WTC11 (cell line): ENCODE measurements around the gene PPIL3. TPM values are rescaled to one million over a fixed set of nuclear protein-coding genes. Genes with fewer than 3 reads are reported as not detected.
A peak's percentile ranks its signal among the peaks of the same experiment; 100 is the strongest.

Source experiments
- ATAC-seq: fragments of 200-7000 bp; cut with Tn5 transposase; 2 replicates; pipeline ENCODE4 v1.10.0; 2021; ENCODE audit warnings: mild to moderate bottlenecking, moderate library complexity
- CTCF ChIA-PET: fragments of 300-600 bp; sonication (Branson Sonifier 250); formaldehyde crosslinking; loops from one replicate; lab custom pipeline; 2021; ENCODE audit warnings: antibody characterized with exemption; lab: Charles Lee
- POLR2A ChIA-PET: fragments of 350-600 bp; sonication (Branson Sonifier 250); formaldehyde crosslinking; loops from one replicate; lab custom pipeline; 2021; ENCODE audit warnings: antibody characterized with exemption; lab: Charles Lee
- DNase-seq: peaks from one replicate; pipeline ENCODE4 v3.0.0; 2021; ENCODE audit warnings: low spot score
- H3K27ac Mint-ChIP-seq: 2 replicates; pipeline ENCODE4 v1.8.0; 2021; ENCODE audit warnings: mixed read lengths
- H3K27me3 Mint-ChIP-seq: 2 replicates; pipeline ENCODE4 v1.8.0; 2021; ENCODE audit warnings: low read depth, mild to moderate bottlenecking, moderate library complexity, mixed read lengths
- H3K36me3 Mint-ChIP-seq: 2 replicates; pipeline ENCODE4 v1.8.0; 2021; ENCODE audit warnings: mixed read lengths
- H3K4me1 Mint-ChIP-seq: 2 replicates; pipeline ENCODE4 v1.8.0; 2022; ENCODE audit warnings: mixed read lengths
- H3K4me3 Mint-ChIP-seq: 2 replicates; pipeline ENCODE4 v1.8.0; 2021; ENCODE audit warnings: mild to moderate bottlenecking, moderate library complexity, mixed read lengths
- H3K9me3 Mint-ChIP-seq: 2 replicates; pipeline ENCODE4 v1.8.0; 2021; ENCODE audit warnings: mixed read lengths
- CBFB ChIP-seq: sonication (generic); formaldehyde crosslinking; IDR thresholded peaks from 2 replicates; pipeline ENCODE4 v1.8.1; 2022; ENCODE audit warnings: mild to moderate bottlenecking, low read depth, missing genetic modification reagents
- CREB1 ChIP-seq: sonication (generic); formaldehyde crosslinking; IDR thresholded peaks from 2 replicates; pipeline ENCODE4 v1.8.0; 2023; ENCODE audit warnings: mild to moderate bottlenecking, missing genetic modification reagents
- FOXP1 ChIP-seq: sonication (generic); formaldehyde crosslinking; IDR thresholded peaks from 2 replicates; pipeline ENCODE4 v1.8.0; 2022; ENCODE audit warnings: missing genetic modification reagents, mild to moderate bottlenecking, moderate library complexity, borderline replicate concordance
- IRF1 ChIP-seq: sonication (generic); formaldehyde crosslinking; IDR thresholded peaks from 2 replicates; pipeline ENCODE4 v1.8.0; 2023; ENCODE audit warnings: missing genetic modification reagents
- NFATC4 ChIP-seq: fragments of 250-450 bp; sonication (Bioruptor Pico); IDR thresholded peaks from 2 replicates; pipeline ENCODE4 v1.9.0; 2021; ENCODE audit warnings: mild to moderate bottlenecking
- NR2C2 ChIP-seq: sonication (generic); formaldehyde crosslinking; IDR thresholded peaks from 2 replicates; pipeline ENCODE4 v1.8.0; 2022; ENCODE audit warnings: mild to moderate bottlenecking, missing genetic modification reagents
- NR3C1 ChIP-seq: sonication (generic); formaldehyde crosslinking; conservative IDR thresholded peaks from 2 replicates; pipeline ENCODE4 v1.8.1; 2023; ENCODE audit warnings: low read depth, mild to moderate bottlenecking, missing genetic modification reagents
- PREB ChIP-seq: sonication (generic); formaldehyde crosslinking; IDR thresholded peaks from 2 replicates; pipeline ENCODE4 v1.8.1; 2022; ENCODE audit warnings: mild to moderate bottlenecking, missing genetic modification reagents, moderate library complexity, borderline replicate concordance
- SMAD3 ChIP-seq: sonication (generic); formaldehyde crosslinking; IDR thresholded peaks from 2 replicates; pipeline ENCODE4 v1.8.0; 2022; ENCODE audit warnings: missing genetic modification reagents, mild to moderate bottlenecking, borderline replicate concordance
- TCF7 ChIP-seq: sonication (generic); formaldehyde crosslinking; IDR thresholded peaks from 2 replicates; pipeline ENCODE4 v1.8.0; 2022; ENCODE audit warnings: mild to moderate bottlenecking, low read depth, missing genetic modification reagents, moderate library complexity
- TEAD4 ChIP-seq: sonication (generic); formaldehyde crosslinking; IDR thresholded peaks from 2 replicates; pipeline ENCODE4 v1.8.0; 2022; ENCODE audit warnings: mild to moderate bottlenecking, missing genetic modification reagents
- ZBTB43 ChIP-seq: sonication (generic); formaldehyde crosslinking; IDR thresholded peaks from 2 replicates; pipeline ENCODE4 v1.8.1; 2023; ENCODE audit warnings: mild to moderate bottlenecking, missing genetic modification reagents
- ZMAT4 ChIP-seq: fragments of 250-450 bp; sonication (Bioruptor Pico); IDR thresholded peaks from 2 replicates; pipeline ENCODE4 v1.9.0; 2021; ENCODE audit warnings: mild to moderate bottlenecking
- ZNF317 ChIP-seq: sonication (generic); formaldehyde crosslinking; IDR thresholded peaks from 2 replicates; pipeline ENCODE4 v1.8.1; 2023; ENCODE audit warnings: low read depth, mild to moderate bottlenecking, moderate library complexity, missing genetic modification reagents, borderline replicate concordance
- ZNF512 ChIP-seq: sonication (generic); formaldehyde crosslinking; IDR thresholded peaks from 2 replicates; pipeline ENCODE4 v1.8.1; 2022; ENCODE audit warnings: missing genetic modification reagents, borderline replicate concordance
- ZNF532 ChIP-seq: fragments of 250-450 bp; sonication (Bioruptor Pico); IDR thresholded peaks from 2 replicates; pipeline ENCODE4 v1.9.0; 2021; ENCODE audit warnings: mild to moderate bottlenecking, borderline replicate concordance
- ZSCAN18 ChIP-seq: fragments of 250-450 bp; sonication (Bioruptor Pico); IDR thresholded peaks from 2 replicates; pipeline ENCODE4 v2.1.2; 2022; ENCODE audit warnings: mild to moderate bottlenecking, moderate library complexity
- total RNA-seq: library from RNA; stranded (reverse); gene quantifications from 3 replicates; pipeline ENCODE4 v1.2.3, GENCODE V29; 2021

The PPIL3 gene
- total RNA-seq, 1 experiment from 2014 or later: 39.3 TPM

GRCh38 chr2:200850512-200851256 is 38.2 kb downstream of the PPIL3 start:
- no peak overlapping the region for H3K4me3 Mint-ChIP-seq
- no peaks in the 10 kb centered on the region for H3K4me1 Mint-ChIP-seq
- no peak for DNase-seq
- ChIA-PET CTCF (interaction anchor here (0.7 to 1.2 kb wide), 2 partner anchors 63 to 137 kb away, joined by 4 to 7 read pairs; no protein-coding TSS in a partner anchor), POLR2A (interaction anchor here (0.6 kb wide), 1 partner anchor 32 kb away, joined by 3 read pairs; no protein-coding TSS in a partner anchor)
- no peaks in the 10 kb centered on the region for H3K27me3 Mint-ChIP-seq
- no peaks in the 10 kb centered on the region for H3K9me3 Mint-ChIP-seq
- no peak for ATAC-seq
- H3K27ac Mint-ChIP-seq: peak overlapping the region; percentile 44
- peaks cover 42% of the 10 kb centered on the region for H3K36me3 Mint-ChIP-seq
- TF ChIP-seq ZNF532 (CRISPR knock-in tag) (no peak), NR2C2 (CRISPR knock-in tag) (no peak), TEAD4 (no peak), ZMAT4 (CRISPR knock-in tag) (no peak), FOXP1 (CRISPR knock-in tag) (no peak), NR3C1 (no peak), IRF1 (no peak), ZNF317 (CRISPR knock-in tag) (no peak), CBFB (CRISPR knock-in tag) (no peak), ZSCAN18 (CRISPR knock-in tag) (no peak)

- H3K4me1 Mint-ChIP-seq: no peaks in the 10 kb centered on the region
- POLR2A ChIA-PET: interaction anchor here (1.9 kb wide), 1 partner anchor 16 kb away, joined by 9 read pairs; the partner anchor contains the start of gene CLK1
- CTCF ChIA-PET: no interaction called here
- no peak for DNase-seq
- TF ChIP-seq TCF7 (CRISPR knock-in tag): no peak
- 0 out of 2 replicates have a peak, but pooled peaks have one; percentile 58 for TF ChIP-seq ZNF512 (CRISPR knock-in tag)
- TF ChIP-seq, all 79 proteins: peak for 1
- no peak for ATAC-seq
- no peaks in the 10 kb centered on the region for H3K9me3 Mint-ChIP-seq
- no peak overlapping the region for H3K4me3 Mint-ChIP-seq
- H3K27me3 Mint-ChIP-seq: no peaks in the 10 kb centered on the region
- no peak overlapping the region for H3K27ac Mint-ChIP-seq
- H3K36me3 Mint-ChIP-seq: peaks cover 17% of the 10 kb centered on the region
Measured at GRCh38 chr2:200847939-200848338, 40.9 kb downstream of the PPIL3 start.

- H3K9me3 Mint-ChIP-seq: no peaks in the 10 kb centered on the region
- H3K4me3 Mint-ChIP-seq: no peak overlapping the region
- ATAC-seq (no peak), DNase-seq (no peak)
- H3K27me3 Mint-ChIP-seq: no peaks in the 10 kb centered on the region
- ChIA-PET CTCF (no interaction called here), POLR2A (no interaction called here)
- H3K4me1 Mint-ChIP-seq: no peaks in the 10 kb centered on the region
- peaks cover 11% of the 10 kb centered on the region for H3K36me3 Mint-ChIP-seq
- no peak overlapping the region for H3K27ac Mint-ChIP-seq
- no peak for TF ChIP-seq CREB1 (CRISPR knock-in tag)
- TF ChIP-seq ZBTB43: no peak
- no peak for TF ChIP-seq PREB
- TF ChIP-seq SMAD3: no peak
- TF ChIP-seq NFATC4 (CRISPR knock-in tag): no peak
Measured at GRCh38 chr2:200847269-200847668, 41.6 kb downstream of the PPIL3 start.
